H9 (cell line): ENCODE measurements around the gene CPNE2. TPM values are rescaled to one million over a fixed set of nuclear protein-coding genes. Genes with fewer than 3 reads are reported as not detected.

Experiments
- DNase-seq: peaks from one replicate; pipeline ENCODE4 v3.0.0-alpha.2; 2017
- H2AFZ ChIP-seq: one replicate; pipeline ENCODE4 v1.6.1; 2013; ENCODE audit warnings: mild to moderate bottlenecking, low read length, control low read depth, moderate library complexity
- H2AK5ac ChIP-seq: 2 replicates; pipeline ENCODE4 v1.6.1; 2013; ENCODE audit warnings: low read length, control low read depth, mixed read lengths; ENCODE audit not compliant: insufficient read length
- H2BK120ac ChIP-seq: one replicate; pipeline ENCODE4 v1.6.1; 2013; ENCODE audit warnings: low read depth, mild to moderate bottlenecking, low read length, control low read depth, inconsistent platforms; ENCODE audit not compliant: poor library complexity, severe bottlenecking
- H2BK12ac ChIP-seq: 2 replicates; pipeline ENCODE4 v1.6.1; 2013; ENCODE audit warnings: low read length, control low read depth, mixed read lengths, low read depth; ENCODE audit not compliant: insufficient read length
- H2BK15ac ChIP-seq: 2 replicates; pipeline ENCODE4 v1.6.1; 2013; ENCODE audit warnings: low read depth, low read length, control low read depth
- H2BK20ac ChIP-seq: one replicate; pipeline ENCODE4 v1.6.1; 2013; ENCODE audit warnings: low read depth, mild to moderate bottlenecking, low read length, control low read depth, inconsistent platforms; ENCODE audit not compliant: poor library complexity, severe bottlenecking
- H2BK5ac ChIP-seq: 2 replicates; pipeline ENCODE4 v1.6.1; 2013; ENCODE audit warnings: low read length, control low read depth, mixed read lengths; ENCODE audit not compliant: insufficient read length
- H3K14ac ChIP-seq: 2 replicates; pipeline ENCODE4 v1.6.1; 2013; ENCODE audit warnings: low read length, control low read depth; ENCODE audit not compliant: insufficient read depth
- H3K18ac ChIP-seq: 2 replicates; pipeline ENCODE4 v1.6.1; 2013; ENCODE audit warnings: low read depth, mild to moderate bottlenecking, mixed read lengths, low read length, control low read depth; ENCODE audit not compliant: insufficient read length
- H3K23ac ChIP-seq: 2 replicates; pipeline ENCODE4 v1.6.1; 2013; ENCODE audit warnings: low read length, control low read depth, mixed read lengths, low read depth; ENCODE audit not compliant: insufficient read length
- H3K23me2 ChIP-seq: 2 replicates; pipeline ENCODE4 v1.6.1; 2013; ENCODE audit warnings: low read depth, mild to moderate bottlenecking, mixed read lengths, low read length, control low read depth; ENCODE audit not compliant: insufficient read length, poor library complexity, severe bottlenecking
- H3K27ac ChIP-seq: 2 replicates; pipeline ENCODE4 v1.5.1; 2013; ENCODE audit warnings: low read length, control low read depth, mixed read lengths, low read depth; ENCODE audit not compliant: insufficient read length
- H3K27me3 ChIP-seq: 2 replicates; pipeline ENCODE4 v1.6.1; 2013; ENCODE audit warnings: low read length, control low read depth, inconsistent platforms; ENCODE audit not compliant: insufficient read depth
- H3K4ac ChIP-seq: 2 replicates; pipeline ENCODE4 v1.6.1; 2013; ENCODE audit warnings: low read depth, mild to moderate bottlenecking, control low read depth, inconsistent platforms, low read length, moderate library complexity
- H3K4me1 ChIP-seq: 2 replicates; pipeline ENCODE4 v1.6.1; 2013; ENCODE audit warnings: low read length, control low read depth, inconsistent platforms; ENCODE audit not compliant: insufficient read depth
- H3K4me2 ChIP-seq: 2 replicates; pipeline ENCODE4 v1.6.1; 2013; ENCODE audit warnings: low read length, control low read depth, mixed read lengths; ENCODE audit not compliant: insufficient read length, insufficient read depth
- H3K56ac ChIP-seq: 2 replicates; pipeline ENCODE4 v1.6.1; 2013; ENCODE audit warnings: low read depth, mild to moderate bottlenecking, mixed read lengths, low read length, control low read depth; ENCODE audit not compliant: insufficient read length
- H3K79me1 ChIP-seq: 2 replicates; pipeline ENCODE4 v1.6.1; 2013; ENCODE audit warnings: low read depth, mild to moderate bottlenecking, moderate library complexity, low read length, control low read depth, inconsistent platforms; ENCODE audit not compliant: insufficient read depth, poor library complexity, severe bottlenecking
- H3K79me2 ChIP-seq: 2 replicates; pipeline ENCODE4 v1.6.1; 2013; ENCODE audit warnings: low read length, control low read depth, inconsistent platforms; ENCODE audit not compliant: insufficient read depth
- H3K9ac ChIP-seq: 2 replicates; pipeline ENCODE4 v1.6.1; 2013; ENCODE audit warnings: low read length, control low read depth, mixed read lengths; ENCODE audit not compliant: insufficient read length; ENCODE audit errors: extremely low read depth
- H3K9me3 ChIP-seq: one replicate; pipeline ENCODE4 v1.6.1; 2013; ENCODE audit warnings: low read depth, low read length, inconsistent platforms; ENCODE audit not compliant: control insufficient read depth
- H3T11ph ChIP-seq: one replicate; pipeline ENCODE4 v1.6.1; 2013; ENCODE audit warnings: mild to moderate bottlenecking, low read length, control low read depth, inconsistent platforms
- H4K20me1 ChIP-seq: one replicate; pipeline ENCODE4 v1.6.1; 2013; ENCODE audit not compliant: control insufficient read depth, insufficient read length, insufficient read depth
- H4K5ac ChIP-seq: 2 replicates; pipeline ENCODE4 v1.6.1; 2013; ENCODE audit warnings: low read depth, mild to moderate bottlenecking, mixed read lengths, low read length, control low read depth; ENCODE audit not compliant: insufficient read length
- H4K8ac ChIP-seq: replicated peaks from 2 replicates; pipeline ENCODE4 v1.6.1; 2013; ENCODE audit warnings: low read length, control low read depth, mixed read lengths, low read depth; ENCODE audit not compliant: insufficient read length
- H4K91ac ChIP-seq: 2 replicates; pipeline ENCODE4 v1.6.1; 2013; ENCODE audit warnings: low read depth, mild to moderate bottlenecking, moderate library complexity, mixed read lengths, low read length, control low read depth; ENCODE audit not compliant: insufficient read length
- H3K27ac Mint-ChIP-seq, 3 experiments: 2 replicates in 2 of 3; 3 replicates in 1 of 3; pipeline ENCODE4 v1.8.0; 2020 to 2021; ENCODE audit warnings: mixed read lengths in 3 of 3, mild to moderate bottlenecking in 1 of 3, moderate library complexity in 1 of 3
- H3K27me3 Mint-ChIP-seq: 2 replicates; pipeline ENCODE4 v1.8.0; 2021; ENCODE audit warnings: low read depth, mild to moderate bottlenecking, moderate library complexity, mixed read lengths
- H3K36me3 Mint-ChIP-seq, 3 experiments: 2 replicates in 2 of 3; 3 replicates in 1 of 3; pipeline ENCODE4 v1.8.0; 2020 to 2021; ENCODE audit warnings: low read depth in 3 of 3, mixed read lengths in 3 of 3; ENCODE audit not compliant: insufficient read depth in 1 of 3
- H3K4me1 Mint-ChIP-seq, 2 experiments: 2 replicates each; pipeline ENCODE4 v1.8.0; 2020; ENCODE audit warnings: mixed read lengths in 2 of 2
- H3K4me3 Mint-ChIP-seq, 2 experiments: 2 replicates in 1 of 2; 3 replicates in 1 of 2; pipeline ENCODE4 v1.8.0; 2020 to 2021; ENCODE audit warnings: mild to moderate bottlenecking in 2 of 2, mixed read lengths in 2 of 2, moderate library complexity in 1 of 2
- H3K9me3 Mint-ChIP-seq, 2 experiments: 2 replicates in 1 of 2; 3 replicates in 1 of 2; pipeline ENCODE4 v1.8.0; 2020; ENCODE audit warnings: mild to moderate bottlenecking in 2 of 2, mixed read lengths in 2 of 2, moderate library complexity in 1 of 2
- WGBS: extraction: QIAGEN DNeasy Blood & Tissue Kit; methylation state at CpG from one replicate; pipeline ENCODE4 v1.1.7; 2013; ENCODE audit warnings: missing lambda C conversion rate, low lambda C conversion rate, mixed read lengths; ENCODE audit not compliant: insufficient read length; ENCODE audit errors: extremely low coverage; 5-methylcytosine and 5-hydroxymethylcytosine counted together
- total RNA-seq: library from RNA; stranded (reverse); gene quantifications from 2 replicates; pipeline ENCODE4 v1.2.1, GENCODE V29; 2021
- TF ChIP-seq, protein P1 (sequence below): fragments of 200-600 bp; sonication (generic); conservative IDR thresholded peaks from 3 replicates; pipeline ENCODE4 v1.8.0; 2021; ENCODE audit warnings: antibody characterized with exemption, mild to moderate bottlenecking

The CPNE2 gene
- total RNA-seq, 1 experiment from 2014 or later = 8.0 TPM

DNA sequence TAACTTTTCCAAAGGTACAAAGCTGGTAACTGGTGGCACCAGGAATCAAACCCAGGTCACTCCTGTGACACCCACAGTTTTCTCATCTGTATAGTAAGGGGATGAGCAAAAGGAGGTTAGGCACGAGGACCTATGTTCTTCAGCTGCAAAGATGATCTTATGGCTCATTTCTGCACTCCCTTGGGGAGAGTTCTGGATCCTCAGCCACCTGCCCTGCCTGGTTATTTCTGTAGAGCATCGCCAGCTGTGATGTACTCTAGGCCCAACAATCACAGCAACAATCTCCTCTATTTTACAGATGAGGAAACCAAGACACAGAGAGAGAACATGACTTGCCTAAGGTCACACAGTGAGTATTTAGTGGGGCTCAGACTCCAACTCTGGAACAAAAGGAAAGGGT lies 5.4 kb upstream of the CPNE2 start:
- no peaks in the 10 kb centered on the region for H4K20me1 ChIP-seq
- no CpG with 5 or more reads among the region's 2 CpGs for WGBS
- H3K23me2 ChIP-seq = peaks cover 11% of the 10 kb centered on the region
- H3K4me1 Mint-ChIP-seq = peaks cover 15 to 16% of the 10 kb centered on the region in 2 experiments
- H3K27me3 ChIP-seq = no peaks in the 10 kb centered on the region; the same call in 1 of the 2 replicates
- H2AK5ac ChIP-seq = no peak overlapping the region
- DNase-seq = no peak
- H3K36me3 Mint-ChIP-seq = peaks cover 0 to 5% (median 0%) of the 10 kb centered on the region in 3 experiments; a peak in 3 of 7 replicates
- H3K14ac ChIP-seq = no peak overlapping the region
- TF ChIP-seq, protein P1, sequence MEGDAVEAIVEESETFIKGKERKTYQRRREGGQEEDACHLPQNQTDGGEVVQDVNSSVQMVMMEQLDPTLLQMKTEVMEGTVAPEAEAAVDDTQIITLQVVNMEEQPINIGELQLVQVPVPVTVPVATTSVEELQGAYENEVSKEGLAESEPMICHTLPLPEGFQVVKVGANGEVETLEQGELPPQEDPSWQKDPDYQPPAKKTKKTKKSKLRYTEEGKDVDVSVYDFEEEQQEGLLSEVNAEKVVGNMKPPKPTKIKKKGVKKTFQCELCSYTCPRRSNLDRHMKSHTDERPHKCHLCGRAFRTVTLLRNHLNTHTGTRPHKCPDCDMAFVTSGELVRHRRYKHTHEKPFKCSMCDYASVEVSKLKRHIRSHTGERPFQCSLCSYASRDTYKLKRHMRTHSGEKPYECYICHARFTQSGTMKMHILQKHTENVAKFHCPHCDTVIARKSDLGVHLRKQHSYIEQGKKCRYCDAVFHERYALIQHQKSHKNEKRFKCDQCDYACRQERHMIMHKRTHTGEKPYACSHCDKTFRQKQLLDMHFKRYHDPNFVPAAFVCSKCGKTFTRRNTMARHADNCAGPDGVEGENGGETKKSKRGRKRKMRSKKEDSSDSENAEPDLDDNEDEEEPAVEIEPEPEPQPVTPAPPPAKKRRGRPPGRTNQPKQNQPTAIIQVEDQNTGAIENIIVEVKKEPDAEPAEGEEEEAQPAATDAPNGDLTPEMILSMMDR = no peak
- no peak overlapping the region for H3K4me3 Mint-ChIP-seq
- H3K23ac ChIP-seq = no peak overlapping the region
- H2BK20ac ChIP-seq = no peak overlapping the region
- no peak overlapping the region for H3K4ac ChIP-seq
- H2BK120ac ChIP-seq = no peak overlapping the region
- H3T11ph ChIP-seq = no peak overlapping the region
- H3K79me2 ChIP-seq = no peaks in the 10 kb centered on the region
- peaks cover 0 to 5% of the 10 kb centered on the region in 2 experiments; a peak in 2 of 5 replicates for H3K9me3 Mint-ChIP-seq
- H3K18ac ChIP-seq = no peak overlapping the region
- no peak overlapping the region for H3K56ac ChIP-seq
- peak overlapping the region in 1 of 3 experiments; percentile 45; a peak in 2 of 7 replicates for H3K27ac Mint-ChIP-seq
- no peak overlapping the region for H3K27ac ChIP-seq
- H3K9me3 ChIP-seq = no peaks in the 10 kb centered on the region
- no peak overlapping the region for H4K5ac ChIP-seq
- H2BK12ac ChIP-seq = no peak overlapping the region
- no peak overlapping the region for H3K9ac ChIP-seq
- H4K8ac ChIP-seq = no peak overlapping the region
- H2AFZ ChIP-seq = no peak overlapping the region
- no peak overlapping the region for H4K91ac ChIP-seq
- no peaks in the 10 kb centered on the region for H3K4me1 ChIP-seq
- peaks cover 35% of the 10 kb centered on the region for H3K27me3 Mint-ChIP-seq
- no peak overlapping the region for H2BK15ac ChIP-seq
- H3K79me1 ChIP-seq = no peaks in the 10 kb centered on the region
- H3K4me2 ChIP-seq = no peak overlapping the region
- no peak overlapping the region for H2BK5ac ChIP-seq
